ENCODE results near the gene CHSY3.

The CHSY3 gene

GRCh38 chr5:130126746-130127145 lies 222.5 kb downstream of the CHSY3 start:
- TF ChIP-seq MAX (IDR thresholded peaks at IDR 0.05) (no peak), TAF1 (IDR thresholded peaks at IDR 0.05; ENCODE audit: low read depth) (no peak)

GRCh38 chr5:130135506-130135905 lies 231.2 kb downstream of the CHSY3 start:
- no peak for TF ChIP-seq EGR1 (IDR thresholded peaks at IDR 0.05)
- TF ChIP-seq EP300 (IDR thresholded peaks at IDR 0.05; ENCODE audit: borderline replicate concordance) = no peak
- no peak for TF ChIP-seq RAD21 (IDR thresholded peaks at IDR 0.05; ENCODE audit: low read depth)
- TF ChIP-seq ZBTB7A (IDR thresholded peaks at IDR 0.05; ENCODE audit: low read depth) = no peak
- no peak for TF ChIP-seq CREB1 (IDR thresholded peaks at IDR 0.05; ENCODE audit: low read depth)
- TF ChIP-seq TEAD4 (IDR thresholded peaks at IDR 0.05) = no peak
- TF ChIP-seq REST (IDR thresholded peaks at IDR 0.05; ENCODE audit: low read depth) = no peak
- TF ChIP-seq USF1 (IDR thresholded peaks at IDR 0.05) = no peak
- TF ChIP-seq FOXM1 (IDR thresholded peaks at IDR 0.05; ENCODE audit: borderline replicate concordance, low read depth) = no peak
- TF ChIP-seq CEBPB (IDR thresholded peaks at IDR 0.05) = no peak
- no peak for TF ChIP-seq TCF12 (IDR thresholded peaks at IDR 0.05; ENCODE audit: low read depth)
- TF ChIP-seq YY1 (IDR thresholded peaks at IDR 0.05; ENCODE audit: low read depth) = no peak

GRCh38 chr5:130136300-130136699 lies 232.0 kb downstream of the CHSY3 start:
- TF ChIP-seq TEAD4 (IDR thresholded peaks at IDR 0.05) = no peak
- no peak for TF ChIP-seq EGR1 (IDR thresholded peaks at IDR 0.05)
- no peak for TF ChIP-seq MAX (IDR thresholded peaks at IDR 0.05)
- TF ChIP-seq USF1 (IDR thresholded peaks at IDR 0.05) = no peak
- no peak for TF ChIP-seq REST (IDR thresholded peaks at IDR 0.05; ENCODE audit: low read depth)
- TF ChIP-seq YY1 (IDR thresholded peaks at IDR 0.05; ENCODE audit: low read depth) = no peak
- no peak for TF ChIP-seq NFIC (IDR thresholded peaks at IDR 0.05)
- TF ChIP-seq CEBPB (IDR thresholded peaks at IDR 0.05) = no peak
- TF ChIP-seq CREB1 (IDR thresholded peaks at IDR 0.05; ENCODE audit: low read depth) = no peak
- no peak for TF ChIP-seq ZBTB7A (IDR thresholded peaks at IDR 0.05; ENCODE audit: low read depth)
- no peak for TF ChIP-seq FOXM1 (IDR thresholded peaks at IDR 0.05; ENCODE audit: borderline replicate concordance, low read depth)
- TF ChIP-seq EP300 (IDR thresholded peaks at IDR 0.05; ENCODE audit: borderline replicate concordance) = no peak

GRCh38 chr5:130137681-130138080 lies 233.4 kb downstream of the CHSY3 start:
- TF ChIP-seq REST (IDR thresholded peaks at IDR 0.05; ENCODE audit: low read depth) = no peak
- TF ChIP-seq TEAD4 (IDR thresholded peaks at IDR 0.05) = no peak
- no peak for TF ChIP-seq EGR1 (IDR thresholded peaks at IDR 0.05)
- no peak for TF ChIP-seq ZBTB7A (IDR thresholded peaks at IDR 0.05; ENCODE audit: low read depth)
- TF ChIP-seq CEBPB (IDR thresholded peaks at IDR 0.05) = no peak
- TF ChIP-seq YY1 (IDR thresholded peaks at IDR 0.05; ENCODE audit: low read depth) = no peak

GRCh38 chr5:130138406-130139045 lies 234.3 kb downstream of the CHSY3 start:
- TF ChIP-seq EP300 (IDR thresholded peaks at IDR 0.05; ENCODE audit: borderline replicate concordance) = no peak
- no peak for TF ChIP-seq TCF12 (IDR thresholded peaks at IDR 0.05; ENCODE audit: low read depth)
- TF ChIP-seq ZBTB7A (IDR thresholded peaks at IDR 0.05; ENCODE audit: low read depth) = no peak
- TF ChIP-seq CEBPB (IDR thresholded peaks at IDR 0.05) = no peak
- no peak for TF ChIP-seq TEAD4 (IDR thresholded peaks at IDR 0.05)

All from Ishikawa (cell line).